ENCODE data around the gene EEA1.

DNA sequence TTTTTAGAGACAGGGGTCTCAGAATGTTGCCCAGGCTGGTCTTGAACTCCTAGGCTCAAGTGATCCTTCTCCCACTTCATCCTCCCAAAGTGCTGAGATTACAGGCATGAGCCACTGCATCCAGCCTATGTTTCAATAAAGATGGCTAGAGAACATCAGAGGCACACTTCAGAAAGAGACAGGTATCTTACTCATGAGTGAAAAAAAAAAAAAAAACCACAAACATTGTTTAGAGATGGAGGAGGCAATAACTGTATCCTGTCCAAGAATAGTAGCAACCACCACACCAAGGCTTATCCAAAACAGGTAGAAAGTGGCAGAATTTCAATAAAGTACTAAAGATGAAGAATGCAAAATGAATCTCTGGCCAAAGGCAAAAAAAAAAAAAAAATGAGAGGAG lies 30.3 kb downstream of the EEA1 start:
- no peak for TF ChIP-seq POLR2A (IDR thresholded peaks at IDR 0.05)
- TF ChIP-seq, protein P1, sequence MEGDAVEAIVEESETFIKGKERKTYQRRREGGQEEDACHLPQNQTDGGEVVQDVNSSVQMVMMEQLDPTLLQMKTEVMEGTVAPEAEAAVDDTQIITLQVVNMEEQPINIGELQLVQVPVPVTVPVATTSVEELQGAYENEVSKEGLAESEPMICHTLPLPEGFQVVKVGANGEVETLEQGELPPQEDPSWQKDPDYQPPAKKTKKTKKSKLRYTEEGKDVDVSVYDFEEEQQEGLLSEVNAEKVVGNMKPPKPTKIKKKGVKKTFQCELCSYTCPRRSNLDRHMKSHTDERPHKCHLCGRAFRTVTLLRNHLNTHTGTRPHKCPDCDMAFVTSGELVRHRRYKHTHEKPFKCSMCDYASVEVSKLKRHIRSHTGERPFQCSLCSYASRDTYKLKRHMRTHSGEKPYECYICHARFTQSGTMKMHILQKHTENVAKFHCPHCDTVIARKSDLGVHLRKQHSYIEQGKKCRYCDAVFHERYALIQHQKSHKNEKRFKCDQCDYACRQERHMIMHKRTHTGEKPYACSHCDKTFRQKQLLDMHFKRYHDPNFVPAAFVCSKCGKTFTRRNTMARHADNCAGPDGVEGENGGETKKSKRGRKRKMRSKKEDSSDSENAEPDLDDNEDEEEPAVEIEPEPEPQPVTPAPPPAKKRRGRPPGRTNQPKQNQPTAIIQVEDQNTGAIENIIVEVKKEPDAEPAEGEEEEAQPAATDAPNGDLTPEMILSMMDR (IDR thresholded peaks at IDR 0.05): no peak

All from right lobe of liver (tissue), 4 donors.